Peyer's patch (tissue), 4 donors: ENCODE measurements around the gene MDFI.

Experiments used
- CTCF ChIP-seq, 6 experiments: fragments of 450-650 bp in 4 of 6; fragments of 200-600 bp in 2 of 6; sonication (generic) in 1 of 6; IDR thresholded peaks; one replicate each; pipeline ENCODE4 v1.5.1; 2017 to 2019; ENCODE audit warnings: antibody characterized with exemption in 6 of 6, mild to moderate bottlenecking in 3 of 6, moderate library complexity in 1 of 6
- POLR2A ChIP-seq, 2 donors: fragments of 450-650 bp; IDR thresholded peaks; one replicate each; pipeline ENCODE4 v1.5.1; 2017; ENCODE audit warnings: antibody characterized with exemption in 2 of 2, mild to moderate bottlenecking in 2 of 2, moderate library complexity in 2 of 2

- TF ChIP-seq CTCF (IDR thresholded peaks at IDR 0.05), result no peak
- no peak for TF ChIP-seq POLR2A (IDR thresholded peaks at IDR 0.05)
Observed at GRCh38 chr6:41655646-41656001, 17.4 kb downstream of the MDFI start.
